DND-41 (cell line): Measurements from ENCODE around the gene RASSF6.

ENCODE experiments used
- EZH2 ChIP-seq: IDR thresholded peaks from 3 replicates; pipeline ENCODE4 v1.6.1; 2012; ENCODE audit warnings: borderline replicate concordance, low read depth, mild to moderate bottlenecking, moderate library complexity, low read length, inconsistent platforms; ENCODE audit not compliant: severe bottlenecking
- TF ChIP-seq, protein P1 (sequence below): IDR thresholded peaks from 2 replicates; pipeline ENCODE4 v1.5.1; 2012; ENCODE audit warnings: borderline replicate concordance, low read length, moderate library complexity, mild to moderate bottlenecking; ENCODE audit not compliant: poor library complexity, severe bottlenecking; ENCODE audit errors: extremely low read depth

DNA sequence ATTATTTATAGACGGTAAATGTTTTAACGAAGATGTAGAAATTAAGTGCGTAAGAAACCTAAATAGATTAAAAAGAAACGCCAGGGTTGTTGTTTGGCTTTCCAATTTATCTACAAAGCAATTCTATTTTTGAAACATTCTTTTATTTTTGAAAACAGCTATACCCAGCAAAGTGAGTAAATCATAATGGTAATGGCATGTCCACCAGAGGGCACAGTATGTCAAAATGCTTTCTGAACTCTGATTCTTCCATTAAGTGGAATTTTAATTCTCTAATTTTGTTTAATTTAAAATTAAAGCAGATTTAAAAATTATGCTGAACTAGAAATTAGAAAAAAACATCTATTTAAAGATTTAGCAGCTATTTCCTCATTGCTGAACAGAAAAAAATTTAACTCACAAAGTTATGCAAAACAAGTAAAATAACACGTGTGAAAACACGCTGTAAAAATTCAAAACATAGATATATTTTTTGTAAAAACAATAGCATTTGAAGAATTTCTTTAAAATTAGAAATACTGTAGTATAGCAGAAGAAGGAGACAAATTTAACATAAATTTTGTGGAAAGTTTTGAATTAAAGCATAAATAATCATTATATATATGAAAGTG is 26.5 kb downstream of the RASSF6 start:
- TF ChIP-seq, protein P1, sequence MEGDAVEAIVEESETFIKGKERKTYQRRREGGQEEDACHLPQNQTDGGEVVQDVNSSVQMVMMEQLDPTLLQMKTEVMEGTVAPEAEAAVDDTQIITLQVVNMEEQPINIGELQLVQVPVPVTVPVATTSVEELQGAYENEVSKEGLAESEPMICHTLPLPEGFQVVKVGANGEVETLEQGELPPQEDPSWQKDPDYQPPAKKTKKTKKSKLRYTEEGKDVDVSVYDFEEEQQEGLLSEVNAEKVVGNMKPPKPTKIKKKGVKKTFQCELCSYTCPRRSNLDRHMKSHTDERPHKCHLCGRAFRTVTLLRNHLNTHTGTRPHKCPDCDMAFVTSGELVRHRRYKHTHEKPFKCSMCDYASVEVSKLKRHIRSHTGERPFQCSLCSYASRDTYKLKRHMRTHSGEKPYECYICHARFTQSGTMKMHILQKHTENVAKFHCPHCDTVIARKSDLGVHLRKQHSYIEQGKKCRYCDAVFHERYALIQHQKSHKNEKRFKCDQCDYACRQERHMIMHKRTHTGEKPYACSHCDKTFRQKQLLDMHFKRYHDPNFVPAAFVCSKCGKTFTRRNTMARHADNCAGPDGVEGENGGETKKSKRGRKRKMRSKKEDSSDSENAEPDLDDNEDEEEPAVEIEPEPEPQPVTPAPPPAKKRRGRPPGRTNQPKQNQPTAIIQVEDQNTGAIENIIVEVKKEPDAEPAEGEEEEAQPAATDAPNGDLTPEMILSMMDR, result peak; percentile 62
- no peak for TF ChIP-seq EZH2
